A549 (cell line): ENCODE results near the gene DENND6A.

Source experiments
- PHF8 ChIP-seq: fragments of 200-600 bp; sonication (generic); IDR thresholded peaks from 2 replicates; pipeline ENCODE4 v1.6.1; 2016; ENCODE audit warnings: low read depth, mild to moderate bottlenecking, antibody characterized with exemption, moderate library complexity, borderline replicate concordance
- TF ChIP-seq, protein P1 (sequence below): fragments of >200 bp; sonication (Bioruptor Twin); formaldehyde crosslinking; IDR thresholded peaks from 3 replicates; pipeline ENCODE4 v1.5.1; 2016

DNA sequence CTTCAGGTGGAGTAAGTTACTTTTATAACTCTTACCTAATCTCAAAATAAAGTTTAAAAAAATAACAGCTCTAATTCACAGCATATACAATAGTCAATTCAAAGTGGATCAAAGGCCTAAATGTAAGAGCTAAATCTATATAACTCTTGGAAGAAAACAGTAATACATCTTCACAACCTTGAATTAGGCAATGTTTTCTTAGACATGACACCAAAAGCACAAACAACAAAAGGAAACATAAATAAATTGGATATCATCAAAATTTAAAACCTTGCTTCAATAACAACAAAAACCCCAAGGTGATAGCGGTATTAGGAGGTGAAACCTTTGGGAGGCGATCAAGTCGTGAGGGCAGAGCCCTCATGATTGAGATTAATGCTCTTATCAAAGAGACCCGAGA, 12.8 kb downstream of the DENND6A start:
- TF ChIP-seq, protein P1, sequence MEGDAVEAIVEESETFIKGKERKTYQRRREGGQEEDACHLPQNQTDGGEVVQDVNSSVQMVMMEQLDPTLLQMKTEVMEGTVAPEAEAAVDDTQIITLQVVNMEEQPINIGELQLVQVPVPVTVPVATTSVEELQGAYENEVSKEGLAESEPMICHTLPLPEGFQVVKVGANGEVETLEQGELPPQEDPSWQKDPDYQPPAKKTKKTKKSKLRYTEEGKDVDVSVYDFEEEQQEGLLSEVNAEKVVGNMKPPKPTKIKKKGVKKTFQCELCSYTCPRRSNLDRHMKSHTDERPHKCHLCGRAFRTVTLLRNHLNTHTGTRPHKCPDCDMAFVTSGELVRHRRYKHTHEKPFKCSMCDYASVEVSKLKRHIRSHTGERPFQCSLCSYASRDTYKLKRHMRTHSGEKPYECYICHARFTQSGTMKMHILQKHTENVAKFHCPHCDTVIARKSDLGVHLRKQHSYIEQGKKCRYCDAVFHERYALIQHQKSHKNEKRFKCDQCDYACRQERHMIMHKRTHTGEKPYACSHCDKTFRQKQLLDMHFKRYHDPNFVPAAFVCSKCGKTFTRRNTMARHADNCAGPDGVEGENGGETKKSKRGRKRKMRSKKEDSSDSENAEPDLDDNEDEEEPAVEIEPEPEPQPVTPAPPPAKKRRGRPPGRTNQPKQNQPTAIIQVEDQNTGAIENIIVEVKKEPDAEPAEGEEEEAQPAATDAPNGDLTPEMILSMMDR, result no peak
- no peak for TF ChIP-seq PHF8
